K562 (cell line): ENCODE data around the gene URB2. TPM values are rescaled to one million over a fixed set of nuclear protein-coding genes. Genes with fewer than 3 reads are reported as not detected.
A peak's percentile ranks its signal among the peaks of the same experiment; 100 is the strongest.

Experiments
- ARID1B ChIP-seq: fragments of 450-650 bp; IDR thresholded peaks from 2 replicates; pipeline ENCODE4 v1.6.1; 2016; ENCODE audit warnings: antibody characterized with exemption, mild to moderate bottlenecking, inconsistent platforms
- C11orf30 ChIP-seq: fragments of 450-650 bp; IDR thresholded peaks from 2 replicates; pipeline ENCODE4 v1.6.1; 2016; ENCODE audit warnings: low read depth, mild to moderate bottlenecking
- CBX8 ChIP-seq: fragments of 200-600 bp; sonication (generic); IDR thresholded peaks from 2 replicates; pipeline ENCODE4 v1.6.1; 2012; ENCODE audit warnings: borderline replicate concordance, mixed run types, low read depth, mild to moderate bottlenecking, moderate library complexity, mixed read lengths, low read length, control low read depth, inconsistent platforms; ENCODE audit not compliant: poor library complexity, severe bottlenecking; ENCODE audit errors: extremely low read depth
- CCAR2 ChIP-seq: fragments of 200-400 bp; formaldehyde crosslinking; IDR thresholded peaks from 2 replicates; pipeline ENCODE4 v1.6.1; 2017; ENCODE audit warnings: mild to moderate bottlenecking, low read depth, low read length
- EGR1 ChIP-seq: fragments of 450-650 bp; conservative IDR thresholded peaks from 2 replicates; pipeline ENCODE4 v1.6.1; 2017; ENCODE audit warnings: mild to moderate bottlenecking
- KLF13 ChIP-seq: fragments of 450-650 bp; IDR thresholded peaks from 2 replicates; pipeline ENCODE4 v1.6.1; 2016; ENCODE audit warnings: missing genetic modification characterization, low read depth, mild to moderate bottlenecking, missing compliant biosample characterization, moderate library complexity, borderline replicate concordance
- MAFF ChIP-seq: IDR thresholded peaks from 2 replicates; pipeline ENCODE4 v1.6.1; 2012; ENCODE audit warnings: low read length, improper control_type of control experiment
- MYBL2 ChIP-seq, 2 experiments: fragments of 450-650 bp in 1 of 2; sonication (generic) in 1 of 2; formaldehyde crosslinking in 1 of 2; IDR thresholded peaks; 2 replicates each; pipeline versions ENCODE4 v1.6.1 to v1.8.1; 2017 to 2022; ENCODE audit warnings: borderline replicate concordance in 1 of 2, inconsistent platforms in 1 of 2, low read depth in 1 of 2, mild to moderate bottlenecking in 1 of 2, missing genetic modification reagents in 1 of 2, moderate library complexity in 1 of 2
- PHB ChIP-seq: fragments of 250-450 bp; sonication (Bioruptor Pico); IDR thresholded peaks from 2 replicates; pipeline ENCODE4 v1.5.0; 2021
- RBM25 ChIP-seq: fragments of 200-400 bp; formaldehyde crosslinking; IDR thresholded peaks from 2 replicates; pipeline ENCODE4 v1.6.1; 2018; ENCODE audit warnings: low read length, low read depth, moderate library complexity; ENCODE audit not compliant: severe bottlenecking
- SMARCA5 ChIP-seq: fragments of 450-650 bp; IDR thresholded peaks from 2 replicates; pipeline ENCODE4 v1.6.1; 2016
- TAF1 ChIP-seq: IDR thresholded peaks from 2 replicates; pipeline ENCODE4 v1.6.1; 2011; ENCODE audit warnings: mild to moderate bottlenecking, low read length, moderate library complexity; ENCODE audit not compliant: insufficient read depth, control insufficient read depth, severe bottlenecking; ENCODE audit errors: extremely low read depth
- ZKSCAN1 ChIP-seq: fragments of 150-350 bp; IDR thresholded peaks from 2 replicates; pipeline ENCODE4 v1.6.1; 2016; ENCODE audit warnings: low read depth, low read length
- ZNF140 ChIP-seq: fragments of 250-450 bp; sonication (Bioruptor Pico); IDR thresholded peaks from 2 replicates; pipeline ENCODE4 v1.8.0; 2021; ENCODE audit warnings: moderate library complexity, mild to moderate bottlenecking, inconsistent platforms
- ZNF695 ChIP-seq: fragments of 450-650 bp; formaldehyde crosslinking; IDR thresholded peaks from 2 replicates; pipeline ENCODE4 v1.4.0; 2020; ENCODE audit warnings: mild to moderate bottlenecking, moderate library complexity
- ZNF764 ChIP-seq: fragments of 250-450 bp; sonication (Bioruptor Pico); IDR thresholded peaks from 2 replicates; pipeline ENCODE4 v1.4.0; 2020; ENCODE audit warnings: low read depth, mild to moderate bottlenecking, moderate library complexity
- polyA plus RNA-seq, 8 experiments: library from polyadenylated mRNA; depleted of rRNA in 4 of 8; stranded (reverse) in 5 of 8; unstranded in 3 of 8; fragments of >200 nt; fragmentation: Nextera tagmentation in 2 of 8; fragmentation: Illumina TruSeq in 1 of 8; extraction: Ambion mirVana in 2 of 8; extraction: Trizol in 1 of 8; gene quantifications; 2 replicates each; pipeline versions ENCODE4 v1.2.1 to v1.2.3, GENCODE V29; 2011 to 2014; ENCODE audit warnings: inconsistent platforms in 1 of 8, missing spikeins in 1 of 8
- total RNA-seq, 7 experiments: library from RNA; depleted of rRNA in 6 of 7; stranded (reverse); fragments of >200 nt in 6 of 7; fragmentation: Illumina TruSeq in 2 of 7; extraction: Trizol in 2 of 7; gene quantifications; 2 replicates each; pipeline versions ENCODE4 v1.2.1 to v1.2.3, GENCODE V29; 2011 to 2021; ENCODE audit warnings: low replicate concordance in 1 of 7
- TF ChIP-seq, protein P1 (sequence below), 2 experiments: fragments of 450-650 bp; IDR thresholded peaks; 2 replicates each; pipeline ENCODE4 v1.6.1; 2018; ENCODE audit warnings: mild to moderate bottlenecking in 2 of 2, low read depth in 1 of 2; ENCODE audit not compliant: partially characterized antibody in 2 of 2
- TF ChIP-seq, protein P2 (sequence below): fragments of 250-450 bp; sonication (Bioruptor Pico); IDR thresholded peaks from 2 replicates; pipeline ENCODE4 v1.9.0; 2021; ENCODE audit warnings: mild to moderate bottlenecking, inconsistent platforms
- TF ChIP-seq, protein P3 (sequence below): sonication (generic); formaldehyde crosslinking; IDR thresholded peaks from 2 replicates; pipeline ENCODE4 v1.8.1; 2023; ENCODE audit warnings: mild to moderate bottlenecking, missing genetic modification reagents, moderate library complexity

URB2 gene
- total and polyA plus RNA-seq, 9 of the 15 experiments (the other 6 are each of a cell fraction or from before 2014, with no cell fraction given) = 2.8 to 28.3 (median 19.0) TPM

DNA sequence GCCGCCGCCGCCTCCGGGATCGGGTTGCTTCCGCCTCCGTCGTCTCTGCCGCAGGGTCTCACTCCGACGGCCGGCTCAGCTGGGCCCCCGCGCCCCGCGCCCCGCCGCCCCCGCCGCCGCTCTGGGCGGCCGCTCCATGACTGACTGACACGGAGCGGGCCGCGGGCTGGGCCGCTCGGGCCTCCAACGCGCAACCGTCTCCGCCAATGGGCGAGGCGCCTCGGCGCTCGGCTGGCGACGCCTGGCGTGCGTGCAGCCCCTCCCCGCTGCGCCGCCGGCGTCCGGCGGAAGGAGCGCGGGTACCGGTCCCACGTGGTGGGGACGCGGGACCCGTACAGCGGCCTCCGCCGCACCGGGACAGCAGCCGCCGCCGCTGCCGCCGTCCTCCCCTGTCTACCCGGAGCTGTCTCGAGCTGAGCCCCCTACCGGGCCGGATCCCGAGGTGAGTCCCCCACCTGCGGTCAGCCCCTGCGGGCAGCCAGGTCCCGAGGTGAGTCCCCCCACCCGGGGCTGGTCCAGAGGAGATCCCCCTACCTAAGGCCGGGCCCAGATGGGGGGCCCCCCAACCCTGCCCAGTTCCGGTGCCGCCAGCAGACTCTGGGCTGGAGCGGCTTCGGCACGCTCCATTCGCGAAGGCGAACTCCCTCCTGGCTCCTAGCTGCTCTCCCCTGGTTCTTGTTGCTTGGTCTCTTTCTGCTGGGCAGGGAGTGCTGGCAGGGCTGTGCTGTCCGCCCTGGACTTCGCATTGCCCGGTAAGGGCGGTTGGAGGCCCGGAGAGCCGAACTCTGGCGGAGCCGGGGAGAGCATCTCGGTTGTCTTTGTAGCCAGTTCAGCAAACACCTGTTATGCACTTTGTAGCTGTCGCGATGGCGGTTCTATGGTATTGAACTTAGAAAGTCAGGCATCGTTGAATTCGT is at the start of gene URB2, which contains the start of gene TAF5L (continued):
- TF ChIP-seq, protein P1, sequence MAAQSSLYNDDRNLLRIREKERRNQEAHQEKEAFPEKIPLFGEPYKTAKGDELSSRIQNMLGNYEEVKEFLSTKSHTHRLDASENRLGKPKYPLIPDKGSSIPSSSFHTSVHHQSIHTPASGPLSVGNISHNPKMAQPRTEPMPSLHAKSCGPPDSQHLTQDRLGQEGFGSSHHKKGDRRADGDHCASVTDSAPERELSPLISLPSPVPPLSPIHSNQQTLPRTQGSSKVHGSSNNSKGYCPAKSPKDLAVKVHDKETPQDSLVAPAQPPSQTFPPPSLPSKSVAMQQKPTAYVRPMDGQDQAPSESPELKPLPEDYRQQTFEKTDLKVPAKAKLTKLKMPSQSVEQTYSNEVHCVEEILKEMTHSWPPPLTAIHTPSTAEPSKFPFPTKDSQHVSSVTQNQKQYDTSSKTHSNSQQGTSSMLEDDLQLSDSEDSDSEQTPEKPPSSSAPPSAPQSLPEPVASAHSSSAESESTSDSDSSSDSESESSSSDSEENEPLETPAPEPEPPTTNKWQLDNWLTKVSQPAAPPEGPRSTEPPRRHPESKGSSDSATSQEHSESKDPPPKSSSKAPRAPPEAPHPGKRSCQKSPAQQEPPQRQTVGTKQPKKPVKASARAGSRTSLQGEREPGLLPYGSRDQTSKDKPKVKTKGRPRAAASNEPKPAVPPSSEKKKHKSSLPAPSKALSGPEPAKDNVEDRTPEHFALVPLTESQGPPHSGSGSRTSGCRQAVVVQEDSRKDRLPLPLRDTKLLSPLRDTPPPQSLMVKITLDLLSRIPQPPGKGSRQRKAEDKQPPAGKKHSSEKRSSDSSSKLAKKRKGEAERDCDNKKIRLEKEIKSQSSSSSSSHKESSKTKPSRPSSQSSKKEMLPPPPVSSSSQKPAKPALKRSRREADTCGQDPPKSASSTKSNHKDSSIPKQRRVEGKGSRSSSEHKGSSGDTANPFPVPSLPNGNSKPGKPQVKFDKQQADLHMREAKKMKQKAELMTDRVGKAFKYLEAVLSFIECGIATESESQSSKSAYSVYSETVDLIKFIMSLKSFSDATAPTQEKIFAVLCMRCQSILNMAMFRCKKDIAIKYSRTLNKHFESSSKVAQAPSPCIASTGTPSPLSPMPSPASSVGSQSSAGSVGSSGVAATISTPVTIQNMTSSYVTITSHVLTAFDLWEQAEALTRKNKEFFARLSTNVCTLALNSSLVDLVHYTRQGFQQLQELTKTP (IDR thresholded peaks at IDR 0.05; ENCODE audit: low read depth in 1 of 2, partially characterized antibody in 2 of 2) = no peak
- TF ChIP-seq PHB (no peak), KLF13 (tag) (peak; percentile 64; the same call in 1 of the 2 replicates), EGR1 (0 out of 2 replicates have a peak, but pooled peaks have one; percentile 10), RBM25 (peak; percentile 95), MYBL2 (IDR thresholded peaks at IDR 0.05; ENCODE audit: low read depth) (no peak), MYBL2 (CRISPR knock-in tag; IDR thresholded peaks at IDR 0.05; ENCODE audit: borderline replicate concordance) (no peak), SMARCA5 (no peak), C11orf30 (no peak), ZNF695 (no peak), ZNF140 (CRISPR knock-in tag) (no peak), MAFF (no peak), ARID1B (no peak), CBX8 (no peak), TAF1 (peak; percentile 85), ZKSCAN1 (peak; percentile 42; the same call in 1 of the 2 replicates), ZNF764 (CRISPR knock-in tag) (no peak), CCAR2 (no peak)
- TF ChIP-seq, protein P2, sequence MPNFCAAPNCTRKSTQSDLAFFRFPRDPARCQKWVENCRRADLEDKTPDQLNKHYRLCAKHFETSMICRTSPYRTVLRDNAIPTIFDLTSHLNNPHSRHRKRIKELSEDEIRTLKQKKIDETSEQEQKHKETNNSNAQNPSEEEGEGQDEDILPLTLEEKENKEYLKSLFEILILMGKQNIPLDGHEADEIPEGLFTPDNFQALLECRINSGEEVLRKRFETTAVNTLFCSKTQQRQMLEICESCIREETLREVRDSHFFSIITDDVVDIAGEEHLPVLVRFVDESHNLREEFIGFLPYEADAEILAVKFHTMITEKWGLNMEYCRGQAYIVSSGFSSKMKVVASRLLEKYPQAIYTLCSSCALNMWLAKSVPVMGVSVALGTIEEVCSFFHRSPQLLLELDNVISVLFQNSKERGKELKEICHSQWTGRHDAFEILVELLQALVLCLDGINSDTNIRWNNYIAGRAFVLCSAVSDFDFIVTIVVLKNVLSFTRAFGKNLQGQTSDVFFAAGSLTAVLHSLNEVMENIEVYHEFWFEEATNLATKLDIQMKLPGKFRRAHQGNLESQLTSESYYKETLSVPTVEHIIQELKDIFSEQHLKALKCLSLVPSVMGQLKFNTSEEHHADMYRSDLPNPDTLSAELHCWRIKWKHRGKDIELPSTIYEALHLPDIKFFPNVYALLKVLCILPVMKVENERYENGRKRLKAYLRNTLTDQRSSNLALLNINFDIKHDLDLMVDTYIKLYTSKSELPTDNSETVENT = peak; percentile 78
- TF ChIP-seq, protein P3, sequence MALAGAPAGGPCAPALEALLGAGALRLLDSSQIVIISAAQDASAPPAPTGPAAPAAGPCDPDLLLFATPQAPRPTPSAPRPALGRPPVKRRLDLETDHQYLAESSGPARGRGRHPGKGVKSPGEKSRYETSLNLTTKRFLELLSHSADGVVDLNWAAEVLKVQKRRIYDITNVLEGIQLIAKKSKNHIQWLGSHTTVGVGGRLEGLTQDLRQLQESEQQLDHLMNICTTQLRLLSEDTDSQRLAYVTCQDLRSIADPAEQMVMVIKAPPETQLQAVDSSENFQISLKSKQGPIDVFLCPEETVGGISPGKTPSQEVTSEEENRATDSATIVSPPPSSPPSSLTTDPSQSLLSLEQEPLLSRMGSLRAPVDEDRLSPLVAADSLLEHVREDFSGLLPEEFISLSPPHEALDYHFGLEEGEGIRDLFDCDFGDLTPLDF (CRISPR knock-in tag) = peak; percentile 59
